ENCODE results near the gene UGT1A10.

UGT1A10 gene

GRCh38 chr2:233779722-233780121 is 143.5 kb downstream of the UGT1A10 start:
- no peak for TF ChIP-seq CTCF (IDR thresholded peaks at IDR 0.05; ENCODE audit: extremely low read depth, insufficient read depth, missing control alignments)
- DNase-seq (ENCODE audit: low spot score) = no peak
- in situ Hi-C loops (cut with MboI; ENCODE audit: low pct_unique_long_range_greater_than_20kb, low sequenced_read_pairs, unreplicated experiment) = no loop called here

GRCh38 chr2:233780771-233781170 is 144.5 kb downstream of the UGT1A10 start:
- no peak for DNase-seq (ENCODE audit: low spot score)
- in situ Hi-C loops (cut with MboI; ENCODE audit: low pct_unique_long_range_greater_than_20kb, low sequenced_read_pairs, unreplicated experiment) = no loop called here
- no peak for TF ChIP-seq CTCF (IDR thresholded peaks at IDR 0.05; ENCODE audit: extremely low read depth, insufficient read depth, missing control alignments)

GRCh38 chr2:233789554-233789953 is 153.3 kb downstream of the UGT1A10 start:
- no peak for TF ChIP-seq CTCF (IDR thresholded peaks at IDR 0.05; ENCODE audit: extremely low read depth, insufficient read depth, missing control alignments)
- no peak for DNase-seq (ENCODE audit: low spot score)
- in situ Hi-C loops (cut with MboI; ENCODE audit: low pct_unique_long_range_greater_than_20kb, low sequenced_read_pairs, unreplicated experiment) = no loop called here

GRCh38 chr2:233791151-233791882 is 155.1 kb downstream of the UGT1A10 start:
- TF ChIP-seq CTCF (IDR thresholded peaks at IDR 0.05; ENCODE audit: extremely low read depth, insufficient read depth, missing control alignments) = no peak
- no peak for DNase-seq (ENCODE audit: low spot score)
- in situ Hi-C loops (cut with MboI; ENCODE audit: low pct_unique_long_range_greater_than_20kb, low sequenced_read_pairs, unreplicated experiment) = no loop called here

GRCh38 chr2:233791883-233792329 is 155.7 kb downstream of the UGT1A10 start:
- in situ Hi-C loops (cut with MboI; ENCODE audit: low pct_unique_long_range_greater_than_20kb, low sequenced_read_pairs, unreplicated experiment) = no loop called here
- no peak for DNase-seq (ENCODE audit: low spot score)
- TF ChIP-seq CTCF (IDR thresholded peaks at IDR 0.05; ENCODE audit: extremely low read depth, insufficient read depth, missing control alignments) = no peak

- no peak for DNase-seq (ENCODE audit: low spot score)
- no peak for TF ChIP-seq CTCF (IDR thresholded peaks at IDR 0.05; ENCODE audit: extremely low read depth, insufficient read depth, missing control alignments)
- in situ Hi-C loops (cut with MboI; ENCODE audit: low pct_unique_long_range_greater_than_20kb, low sequenced_read_pairs, unreplicated experiment) = no loop called here
These were observed 156.5 kb downstream of the UGT1A10 start for GRCh38 chr2:233792720-233793119.

Measured in GM13977 (cell line).